ENCODE data around the gene STK24.

The STK24 gene

GRCh38 chr13:98525456-98526181, 51.3 kb downstream of the STK24 start:
- no peak for ATAC-seq
- TF ChIP-seq OSR1 (CRISPR knock-in tag; IDR thresholded peaks at IDR 0.05) = no peak
- no peak for TF ChIP-seq PATZ1 (CRISPR knock-in tag; IDR thresholded peaks at IDR 0.05; ENCODE audit: borderline replicate concordance)
- no peak for TF ChIP-seq ZFP3 (CRISPR knock-in tag; IDR thresholded peaks at IDR 0.05)

- no peak for ATAC-seq
- TF ChIP-seq ESRRG (CRISPR knock-in tag; IDR thresholded peaks at IDR 0.05) = no peak
- no peak for TF ChIP-seq ZNF70 (CRISPR knock-in tag; IDR thresholded peaks at IDR 0.05)
- TF ChIP-seq TSHZ2 (CRISPR knock-in tag; IDR thresholded peaks at IDR 0.05) = no peak
- TF ChIP-seq CSRNP3 (CRISPR knock-in tag; IDR thresholded peaks at IDR 0.05) = no peak
- no peak for TF ChIP-seq TOX (CRISPR knock-in tag; IDR thresholded peaks at IDR 0.05; ENCODE audit: borderline replicate concordance)
- TF ChIP-seq SNAI2 (CRISPR knock-in tag; IDR thresholded peaks at IDR 0.05) = no peak
- TF ChIP-seq POU6F1 (CRISPR knock-in tag; IDR thresholded peaks at IDR 0.05; ENCODE audit: borderline replicate concordance, low read depth) = no peak
- TF ChIP-seq PPARA (CRISPR knock-in tag; IDR thresholded peaks at IDR 0.05; ENCODE audit: borderline replicate concordance) = no peak
- TF ChIP-seq ZFP30 (CRISPR knock-in tag; IDR thresholded peaks at IDR 0.05) = no peak
- no peak for TF ChIP-seq TCF4 (CRISPR knock-in tag; IDR thresholded peaks at IDR 0.05; ENCODE audit: borderline replicate concordance)
- no peak for TF ChIP-seq ZNF8 (CRISPR knock-in tag; IDR thresholded peaks at IDR 0.05)
These were observed 52.1 kb downstream of the STK24 start for GRCh38 chr13:98524793-98525192.

- ATAC-seq = no peak
- TF ChIP-seq ARNTL (CRISPR knock-in tag; IDR thresholded peaks at IDR 0.05; ENCODE audit: borderline replicate concordance, low read depth) (no peak), ZC3H10 (CRISPR knock-in tag; IDR thresholded peaks at IDR 0.05) (no peak), BACH2 (CRISPR knock-in tag; IDR thresholded peaks at IDR 0.05; ENCODE audit: borderline replicate concordance) (no peak), TCF4 (CRISPR knock-in tag; IDR thresholded peaks at IDR 0.05; ENCODE audit: borderline replicate concordance) (no peak), ZNF565 (CRISPR knock-in tag; conservative IDR thresholded peaks at IDR 0.05; ENCODE audit: low read depth) (no peak), OSR1 (CRISPR knock-in tag; IDR thresholded peaks at IDR 0.05) (no peak), POU6F1 (CRISPR knock-in tag; IDR thresholded peaks at IDR 0.05; ENCODE audit: borderline replicate concordance, low read depth) (no peak), ZFP3 (CRISPR knock-in tag; IDR thresholded peaks at IDR 0.05) (no peak), CSDC2 (CRISPR knock-in tag; IDR thresholded peaks at IDR 0.05) (no peak), PPARA (CRISPR knock-in tag; IDR thresholded peaks at IDR 0.05; ENCODE audit: borderline replicate concordance) (no peak), GLIS3 (CRISPR knock-in tag; IDR thresholded peaks at IDR 0.05) (no peak), TOX (CRISPR knock-in tag; IDR thresholded peaks at IDR 0.05; ENCODE audit: borderline replicate concordance) (no peak), ZNF8 (CRISPR knock-in tag; IDR thresholded peaks at IDR 0.05) (no peak), PATZ1 (CRISPR knock-in tag; IDR thresholded peaks at IDR 0.05; ENCODE audit: borderline replicate concordance) (no peak), CSRNP3 (CRISPR knock-in tag; IDR thresholded peaks at IDR 0.05) (no peak), ZNF70 (CRISPR knock-in tag; IDR thresholded peaks at IDR 0.05) (no peak), ZFP30 (CRISPR knock-in tag; IDR thresholded peaks at IDR 0.05) (no peak), SNAI2 (CRISPR knock-in tag; IDR thresholded peaks at IDR 0.05) (no peak), ISL1 (CRISPR knock-in tag; IDR thresholded peaks at IDR 0.05) (no peak)
These were observed 52.5 kb downstream of the STK24 start for GRCh38 chr13:98524391-98524790.
